HG02763 (cell line): ENCODE data around the gene UPK3A.
"Not testable (repeated sequence)": the region's sequence is repeated elsewhere in the genome, so short reads cannot be mapped to it uniquely, and the experiment has no call there.

Experiments used
- ATAC-seq: cut with Tn5 transposase; IDR thresholded peaks from one replicate; pipeline ENCODE4 v1.9.1; 2021; ENCODE audit warnings: mild to moderate bottlenecking, moderate library complexity; ENCODE audit not compliant: unreplicated experiment

The UPK3A gene

GRCh38 chr22:45328261-45328660, 43.5 kb downstream of the UPK3A start:
- ATAC-seq, result not testable (repeated sequence)

DNA sequence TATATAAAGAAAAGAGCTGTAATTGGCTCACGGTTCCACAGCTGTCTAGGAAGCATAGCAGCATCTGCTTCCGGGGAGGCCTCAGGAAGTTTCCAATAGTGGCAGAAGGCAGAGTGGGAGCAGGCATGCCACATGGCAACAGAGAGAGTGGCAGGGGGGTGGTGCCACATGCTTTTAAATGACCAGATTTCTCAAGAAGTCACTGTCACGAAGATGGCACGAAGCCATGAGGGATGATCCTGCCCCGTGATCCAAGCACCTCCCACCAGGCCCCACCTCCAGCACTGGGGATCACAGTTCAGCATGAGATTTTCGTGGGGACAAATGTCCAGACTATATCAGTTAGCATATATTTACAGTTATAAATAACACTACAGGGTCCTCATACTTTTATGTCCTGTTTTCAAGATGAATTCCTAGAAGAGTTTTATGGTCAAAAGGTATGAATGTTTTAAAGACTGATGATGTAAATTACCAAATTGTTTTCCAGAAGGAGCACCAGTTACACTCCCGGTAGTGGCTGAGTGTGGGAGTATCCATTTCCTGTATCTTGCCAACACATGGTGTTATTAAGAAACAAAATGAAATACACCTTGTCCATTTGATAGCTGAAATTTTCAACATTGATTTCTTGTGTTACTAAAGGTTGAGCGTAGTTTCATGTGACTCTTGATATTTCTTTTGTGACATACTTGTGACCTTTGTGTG, 44.2 kb downstream of the UPK3A start:
- no peak for ATAC-seq

GRCh38 chr22:45329530-45329936, 44.8 kb downstream of the UPK3A start:
- no peak for ATAC-seq

- ATAC-seq, result no peak
Measured at GRCh38 chr22:45330548-45330947, 45.8 kb downstream of the UPK3A start.

- ATAC-seq, result no peak
Measured at GRCh38 chr22:45331486-45331885, 46.7 kb downstream of the UPK3A start.

GRCh38 chr22:45332001-45332400, 47.3 kb downstream of the UPK3A start:
- ATAC-seq, result no peak

- no peak for ATAC-seq
Measured at GRCh38 chr22:45334068-45334467, 49.3 kb downstream of the UPK3A start.

DNA sequence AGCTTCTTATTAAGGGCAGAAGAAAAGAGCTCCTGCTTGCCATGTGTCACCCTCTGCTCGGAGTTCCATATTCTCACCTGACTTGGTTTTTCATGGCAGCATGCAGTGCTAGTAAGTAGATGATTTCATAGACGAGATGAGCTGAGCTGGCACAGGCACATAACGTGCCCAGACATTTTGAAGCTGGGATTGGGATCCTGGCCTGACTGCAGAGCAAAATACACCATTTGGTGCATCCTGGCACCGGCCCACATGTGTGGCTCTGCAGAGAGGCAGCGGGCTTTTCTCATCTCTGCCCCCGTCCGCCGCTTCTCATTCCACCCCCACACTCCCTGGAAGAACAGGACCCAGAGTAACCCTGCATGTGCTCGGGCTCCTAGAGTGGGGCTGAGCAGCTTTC, 49.8 kb downstream of the UPK3A start:
- ATAC-seq, result no peak

- no peak for ATAC-seq
Measured at GRCh38 chr22:45335021-45335818, 50.5 kb downstream of the UPK3A start.

DNA sequence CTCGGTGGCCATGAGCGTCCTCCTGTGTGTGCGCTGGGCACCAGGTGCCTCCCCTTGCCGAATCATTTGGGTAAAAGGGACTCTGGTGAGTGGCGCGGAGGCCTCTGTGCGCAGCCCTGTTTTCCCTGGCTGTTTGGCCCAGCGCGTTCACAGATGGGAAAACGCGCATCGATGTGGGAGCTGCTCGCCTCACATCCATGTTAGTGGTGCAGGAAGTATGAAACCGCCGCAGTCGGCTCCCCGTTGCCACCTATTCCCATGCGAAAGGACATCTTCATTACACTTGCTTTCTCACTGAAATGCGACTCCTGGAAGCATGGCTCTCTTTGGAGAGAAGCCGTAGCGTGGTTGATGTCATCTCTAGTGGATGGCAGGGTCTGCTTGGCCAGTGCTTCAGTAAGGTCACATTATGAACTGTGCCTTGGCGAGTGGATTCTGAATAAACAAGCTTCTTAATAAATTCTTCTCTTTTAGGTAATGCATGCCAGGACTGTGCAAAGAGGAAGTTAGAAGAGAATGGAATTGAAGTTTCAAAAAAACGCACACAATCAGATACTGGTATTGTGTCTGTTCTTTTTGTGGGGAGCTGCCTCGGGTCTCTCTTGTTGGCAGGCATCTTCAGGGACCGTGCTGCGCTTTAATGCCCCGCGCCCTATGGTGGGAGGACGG, 51.2 kb downstream of the UPK3A start:
- ATAC-seq, result no peak

DNA sequence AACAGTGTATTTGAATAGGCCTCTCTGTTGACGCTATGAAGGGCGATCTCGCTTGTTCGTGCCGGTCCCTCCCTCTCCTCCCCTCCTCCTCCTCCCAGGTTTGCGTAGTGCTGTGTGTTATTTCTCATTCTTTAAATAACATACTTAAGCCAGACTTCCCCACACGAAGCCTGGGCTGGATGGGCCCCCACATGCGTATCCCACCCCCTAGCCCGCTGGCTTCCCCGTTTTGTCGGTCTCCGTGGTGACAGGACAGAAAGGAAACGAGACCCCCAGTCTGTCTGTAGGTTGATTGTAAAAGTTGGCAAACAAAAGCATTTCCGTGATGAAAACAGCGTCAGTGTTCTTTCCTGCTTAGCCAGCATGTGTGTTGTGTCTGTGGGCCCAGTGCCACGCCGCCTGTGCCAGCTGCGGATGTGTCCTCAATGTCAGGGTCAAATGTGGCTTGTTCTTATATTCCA, 52.3 kb downstream of the UPK3A start:
- ATAC-seq, result no peak

DNA sequence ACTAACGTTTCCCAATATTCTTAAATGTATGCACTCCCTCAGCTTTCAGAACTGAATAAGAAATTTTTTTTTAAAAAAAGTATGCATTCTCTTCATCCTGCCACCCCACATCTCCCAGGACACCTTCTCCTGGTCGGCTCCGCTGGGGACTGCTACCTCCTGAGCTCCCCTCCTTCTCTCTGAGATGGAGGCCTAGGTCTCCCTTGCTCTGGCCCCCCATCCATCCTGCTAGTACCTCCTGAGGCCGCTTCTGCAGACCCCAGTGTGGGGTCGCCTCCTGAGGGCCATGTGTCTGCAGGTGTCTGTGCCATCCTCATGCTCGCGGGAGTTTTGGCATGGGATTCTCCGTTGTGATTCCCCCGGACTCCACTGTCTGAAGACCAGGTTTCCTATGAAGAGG, 52.8 kb downstream of the UPK3A start:
- ATAC-seq, result no peak

DNA sequence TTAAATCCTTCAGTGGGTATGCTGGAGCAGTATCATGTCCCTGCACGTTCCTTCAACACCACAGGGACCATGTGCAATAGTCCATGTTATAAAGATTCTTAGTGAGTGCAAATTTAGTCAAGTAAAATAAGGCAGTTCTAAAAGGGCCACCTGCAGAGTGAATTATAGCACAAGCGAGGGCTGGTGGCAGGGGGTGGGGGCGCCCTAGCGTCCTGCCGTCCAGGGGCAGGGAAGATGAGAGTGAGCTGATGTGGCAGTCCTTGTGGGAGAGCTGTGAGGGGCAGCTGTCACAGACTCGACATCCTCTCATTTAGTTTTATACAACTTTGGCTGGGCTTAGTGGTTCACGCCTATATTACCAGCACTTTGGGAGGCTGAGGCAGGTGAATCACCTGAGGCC, 54.0 kb downstream of the UPK3A start:
- no peak for ATAC-seq

DNA sequence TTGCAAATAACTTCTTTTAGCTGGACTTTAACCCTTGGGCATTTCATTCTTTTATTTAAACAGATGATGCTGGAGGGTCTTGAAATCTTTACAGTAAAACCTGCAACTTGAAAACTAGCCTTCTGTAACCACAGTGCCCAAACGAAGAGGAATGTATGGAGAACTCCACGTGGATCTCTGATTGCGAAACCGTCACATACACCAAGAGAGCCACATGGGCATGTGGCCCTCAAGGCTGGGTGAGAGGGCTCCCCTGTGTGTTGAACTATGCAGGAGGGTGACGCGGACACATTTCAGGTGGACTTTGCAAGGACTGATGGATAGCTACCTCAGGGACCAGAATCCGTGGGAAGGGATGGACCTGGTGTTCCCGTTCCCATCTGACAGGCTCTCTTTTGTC, 55.6 kb downstream of the UPK3A start:
- ATAC-seq, result no peak

GRCh38 chr22:45341498-45341897, 56.7 kb downstream of the UPK3A start:
- no peak for ATAC-seq

- ATAC-seq, result no peak
Measured at GRCh38 chr22:45343143-45343542, 58.4 kb downstream of the UPK3A start.

DNA sequence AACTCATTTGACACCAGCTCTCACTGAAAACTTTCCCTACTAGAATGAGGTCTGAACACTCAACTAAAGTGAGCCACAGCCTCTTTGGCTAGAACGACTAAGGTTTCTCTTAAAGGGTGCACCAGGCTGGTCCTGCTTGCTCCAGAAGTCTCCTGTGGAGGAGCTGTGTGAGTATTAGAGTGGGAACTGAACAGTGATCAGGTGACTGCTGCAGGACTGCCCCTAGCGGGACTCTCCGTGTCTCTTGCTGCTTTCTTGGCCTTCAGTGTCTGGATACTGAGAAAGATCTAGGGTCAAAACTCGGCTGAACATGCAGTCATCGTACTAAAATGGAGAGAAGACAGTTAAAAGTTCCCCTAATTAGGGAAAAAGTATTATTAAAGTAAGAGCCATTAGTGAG, 59.6 kb downstream of the UPK3A start:
- no peak for ATAC-seq
